Cerebellar cortex (tissue), 1 donor: ENCODE data around the gene SPAG5.

Experiments
- DNase-seq: peaks from one replicate; pipeline ENCODE4 v3.0.0-alpha.2; 2015; ENCODE audit warnings: low spot score

The SPAG5 gene, protein sequence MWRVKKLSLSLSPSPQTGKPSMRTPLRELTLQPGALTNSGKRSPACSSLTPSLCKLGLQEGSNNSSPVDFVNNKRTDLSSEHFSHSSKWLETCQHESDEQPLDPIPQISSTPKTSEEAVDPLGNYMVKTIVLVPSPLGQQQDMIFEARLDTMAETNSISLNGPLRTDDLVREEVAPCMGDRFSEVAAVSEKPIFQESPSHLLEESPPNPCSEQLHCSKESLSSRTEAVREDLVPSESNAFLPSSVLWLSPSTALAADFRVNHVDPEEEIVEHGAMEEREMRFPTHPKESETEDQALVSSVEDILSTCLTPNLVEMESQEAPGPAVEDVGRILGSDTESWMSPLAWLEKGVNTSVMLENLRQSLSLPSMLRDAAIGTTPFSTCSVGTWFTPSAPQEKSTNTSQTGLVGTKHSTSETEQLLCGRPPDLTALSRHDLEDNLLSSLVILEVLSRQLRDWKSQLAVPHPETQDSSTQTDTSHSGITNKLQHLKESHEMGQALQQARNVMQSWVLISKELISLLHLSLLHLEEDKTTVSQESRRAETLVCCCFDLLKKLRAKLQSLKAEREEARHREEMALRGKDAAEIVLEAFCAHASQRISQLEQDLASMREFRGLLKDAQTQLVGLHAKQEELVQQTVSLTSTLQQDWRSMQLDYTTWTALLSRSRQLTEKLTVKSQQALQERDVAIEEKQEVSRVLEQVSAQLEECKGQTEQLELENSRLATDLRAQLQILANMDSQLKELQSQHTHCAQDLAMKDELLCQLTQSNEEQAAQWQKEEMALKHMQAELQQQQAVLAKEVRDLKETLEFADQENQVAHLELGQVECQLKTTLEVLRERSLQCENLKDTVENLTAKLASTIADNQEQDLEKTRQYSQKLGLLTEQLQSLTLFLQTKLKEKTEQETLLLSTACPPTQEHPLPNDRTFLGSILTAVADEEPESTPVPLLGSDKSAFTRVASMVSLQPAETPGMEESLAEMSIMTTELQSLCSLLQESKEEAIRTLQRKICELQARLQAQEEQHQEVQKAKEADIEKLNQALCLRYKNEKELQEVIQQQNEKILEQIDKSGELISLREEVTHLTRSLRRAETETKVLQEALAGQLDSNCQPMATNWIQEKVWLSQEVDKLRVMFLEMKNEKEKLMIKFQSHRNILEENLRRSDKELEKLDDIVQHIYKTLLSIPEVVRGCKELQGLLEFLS

DNA sequence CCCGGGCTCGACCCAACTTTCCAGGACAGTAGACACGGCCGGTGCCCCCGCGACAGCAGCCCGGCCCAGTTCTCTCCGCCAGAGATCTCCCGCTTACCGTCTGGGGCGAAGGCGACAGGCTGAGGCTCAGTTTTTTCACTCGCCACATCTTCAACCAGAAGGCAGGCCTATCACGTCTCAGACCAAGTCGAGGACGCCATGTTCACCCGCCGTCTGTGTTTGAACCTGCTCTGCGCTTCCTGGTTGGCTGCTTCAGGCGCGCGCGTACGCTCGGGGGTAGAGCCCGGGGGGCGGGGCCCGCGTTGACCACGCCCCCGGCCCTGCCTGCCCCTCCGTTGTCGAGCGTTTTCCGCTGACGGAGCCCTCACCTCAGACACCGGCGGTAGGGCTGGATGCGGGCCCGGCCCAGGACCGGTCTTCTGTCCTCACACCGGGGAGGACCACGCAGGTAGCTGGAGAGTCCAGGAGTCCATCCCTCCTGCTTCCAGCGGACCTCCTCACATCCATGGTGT is at the start of gene SPAG5:
SPAG5 (minus strand) TSS at position 227 of the 512 bp plus-strand sequence; CDS start at position 148, 79 bp downstream.
- DNase-seq = peak; percentile 93

DNA sequence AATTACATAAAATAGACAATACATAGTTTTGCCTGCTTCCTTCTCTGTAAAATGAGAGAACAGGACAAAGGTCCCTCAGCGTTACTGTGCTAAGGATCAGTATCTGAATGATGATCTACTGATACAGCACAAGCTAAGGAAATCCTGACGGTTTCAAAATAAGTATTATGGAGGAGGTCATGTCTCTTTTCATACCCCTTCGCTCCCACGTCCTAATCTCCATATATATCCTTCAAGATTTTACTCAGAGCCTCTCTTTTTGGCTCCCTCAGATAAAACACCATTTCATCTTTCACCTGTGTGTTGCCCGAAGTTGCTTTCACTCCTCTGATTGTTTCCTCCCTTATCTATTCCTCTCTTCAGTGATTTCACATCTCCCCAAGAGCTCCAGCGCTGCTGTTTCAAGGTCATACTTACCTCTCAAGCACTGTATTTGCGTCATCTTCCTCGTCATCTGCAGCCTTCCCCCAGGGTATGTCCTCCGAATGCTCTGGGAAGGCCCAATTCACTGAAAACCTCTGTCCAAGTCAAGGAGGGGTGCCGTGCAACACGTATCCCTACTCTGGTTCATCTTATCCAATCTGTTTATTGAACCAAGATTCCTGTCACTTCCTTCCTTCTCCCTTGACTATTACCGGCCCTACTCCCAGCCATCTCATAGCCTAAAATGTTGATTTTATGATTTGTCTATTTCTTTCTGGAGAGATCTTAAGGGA is 47.4 kb upstream of the SPAG5 start:
- peak; percentile 6 for DNase-seq

DNA sequence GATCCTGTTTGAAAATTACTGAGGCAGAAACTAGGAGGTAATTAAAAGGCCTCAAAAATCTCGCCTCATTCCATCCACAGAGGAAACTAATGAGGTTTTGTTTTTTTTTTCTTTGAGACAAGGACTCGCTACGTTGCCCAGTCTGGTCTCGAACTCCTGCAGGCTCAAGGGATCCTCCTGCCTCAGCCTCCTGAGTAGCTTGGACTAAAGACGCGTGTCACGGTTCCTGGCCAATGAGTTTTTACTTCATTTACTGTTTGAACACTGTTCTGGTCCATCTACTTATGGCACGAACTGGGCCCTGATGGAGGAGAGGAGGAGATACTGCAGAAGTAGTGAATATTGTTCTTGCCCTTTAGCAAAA is 46.7 kb upstream of the SPAG5 start:
- no peak for DNase-seq

DNA sequence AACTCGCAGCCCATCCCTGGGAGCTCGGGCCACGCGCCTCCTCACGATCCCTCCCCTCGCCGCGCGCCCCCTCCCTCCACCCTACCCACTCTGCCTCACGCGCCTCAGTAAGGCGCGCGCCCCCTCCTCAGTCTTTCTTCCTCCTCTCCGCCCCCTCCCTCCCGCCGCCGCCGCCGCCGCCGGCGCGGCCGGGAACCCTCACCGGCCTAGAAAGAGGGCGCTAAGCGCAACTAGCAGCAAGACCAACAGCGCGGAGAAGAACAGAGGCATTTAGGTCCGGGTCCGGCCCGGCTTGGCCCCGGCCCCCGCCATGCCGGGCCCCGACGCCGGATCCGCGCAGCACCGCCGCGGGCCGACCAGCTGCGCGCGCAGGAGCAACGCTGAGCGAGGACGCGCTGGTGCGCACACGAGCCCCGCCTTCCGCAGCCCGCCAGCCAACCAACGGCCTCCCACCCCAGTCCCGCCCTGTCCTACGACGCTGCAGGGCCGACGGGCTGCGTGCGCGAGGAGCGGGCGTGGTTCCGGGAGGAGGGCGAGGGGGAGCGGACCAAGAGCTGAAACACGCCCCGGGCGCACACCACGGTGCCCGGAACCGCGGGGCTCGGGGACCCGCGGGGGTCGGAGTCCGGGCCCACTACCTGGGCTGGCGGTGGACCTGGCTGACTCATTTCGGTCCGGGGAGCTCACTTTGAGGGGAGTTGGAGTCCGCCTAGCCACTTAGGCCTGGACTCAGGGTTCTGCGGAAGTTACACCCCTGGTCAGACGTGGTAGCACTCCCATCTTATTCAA is 46.2 kb upstream of the SPAG5 start, which contains the start of gene BLTP2:
BLTP2 (minus strand) TSS at position 372 of the 789 bp plus-strand sequence; CDS start at position 270, 102 bp downstream.
- peak; percentile 92 for DNase-seq

DNA sequence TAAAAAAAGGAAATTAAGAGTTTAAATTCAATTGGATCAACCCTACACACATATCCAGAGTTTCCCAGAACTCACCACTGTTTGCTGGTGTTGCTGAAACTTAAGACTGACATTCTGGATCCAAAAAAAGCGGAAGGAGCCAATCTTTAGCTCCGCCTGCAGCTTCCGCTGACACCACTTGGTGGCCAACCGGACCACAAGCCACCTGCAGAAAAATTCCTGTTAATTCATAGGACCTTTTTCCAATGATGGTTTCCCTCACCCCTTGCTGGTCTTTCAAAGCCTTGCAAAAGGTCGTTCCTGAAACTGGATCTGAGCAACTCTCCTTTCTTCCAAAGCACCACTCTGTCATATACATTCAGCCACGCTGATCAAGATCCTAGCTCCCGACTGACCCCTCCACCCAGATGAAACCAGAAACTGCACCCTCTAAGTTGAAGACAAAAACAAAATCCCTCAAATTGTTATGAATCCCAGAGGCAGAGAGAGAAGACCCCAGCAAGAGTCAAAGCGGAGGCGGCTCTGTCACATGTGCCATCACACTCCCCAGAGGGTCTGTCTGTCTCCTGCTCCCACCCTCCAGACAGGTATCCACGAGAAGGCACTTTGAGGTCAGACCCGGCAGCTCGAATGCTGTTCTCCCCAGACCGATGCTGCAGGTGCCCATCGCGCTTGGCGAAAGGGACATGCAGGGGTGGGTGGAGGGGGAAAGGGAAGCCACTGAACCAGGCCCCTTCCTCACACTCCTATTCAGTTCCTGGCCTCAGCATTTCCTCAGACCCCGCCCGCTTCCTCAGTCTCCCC is 45.4 kb upstream of the SPAG5 start:
- peak; percentile 60 for DNase-seq

DNA sequence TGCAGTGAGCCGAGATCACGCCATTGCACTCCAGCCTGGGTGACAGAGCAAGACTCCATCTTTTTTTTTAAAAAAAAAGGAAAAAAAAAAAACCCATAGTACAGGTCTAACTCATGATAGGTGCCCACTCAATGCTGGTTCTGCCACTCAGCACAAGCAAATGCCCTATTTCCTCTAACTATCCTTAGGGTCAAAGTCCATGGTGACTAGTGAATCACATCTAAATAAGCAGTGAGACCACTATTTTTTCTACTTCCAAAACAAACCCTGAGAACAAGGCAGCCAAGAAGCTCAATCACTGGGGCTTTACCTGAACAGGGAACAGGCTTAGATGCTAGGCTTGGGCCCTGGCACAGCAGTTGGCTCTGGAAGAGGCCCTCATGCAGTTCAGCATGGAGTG is 42.8 kb upstream of the SPAG5 start:
- DNase-seq = no peak

DNA sequence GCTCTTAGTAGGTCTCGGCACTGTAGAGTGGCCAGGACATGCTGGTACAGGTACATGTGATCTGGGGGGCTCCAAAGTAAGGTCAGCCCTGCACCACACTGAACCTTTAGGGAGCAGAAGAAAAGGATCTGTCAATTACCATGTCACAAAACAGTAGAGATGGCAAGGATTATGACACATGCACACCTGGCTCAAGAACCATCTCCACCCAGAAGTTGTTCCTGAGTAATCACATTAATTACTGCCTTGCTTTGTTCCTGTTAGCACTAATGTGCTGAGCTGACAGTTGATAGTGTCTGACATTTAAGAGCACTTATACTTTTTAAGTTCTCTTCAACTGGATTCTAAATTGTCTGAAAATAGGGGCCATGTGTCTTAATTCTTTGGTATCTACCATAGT is 36.7 kb upstream of the SPAG5 start:
- no peak for DNase-seq

DNA sequence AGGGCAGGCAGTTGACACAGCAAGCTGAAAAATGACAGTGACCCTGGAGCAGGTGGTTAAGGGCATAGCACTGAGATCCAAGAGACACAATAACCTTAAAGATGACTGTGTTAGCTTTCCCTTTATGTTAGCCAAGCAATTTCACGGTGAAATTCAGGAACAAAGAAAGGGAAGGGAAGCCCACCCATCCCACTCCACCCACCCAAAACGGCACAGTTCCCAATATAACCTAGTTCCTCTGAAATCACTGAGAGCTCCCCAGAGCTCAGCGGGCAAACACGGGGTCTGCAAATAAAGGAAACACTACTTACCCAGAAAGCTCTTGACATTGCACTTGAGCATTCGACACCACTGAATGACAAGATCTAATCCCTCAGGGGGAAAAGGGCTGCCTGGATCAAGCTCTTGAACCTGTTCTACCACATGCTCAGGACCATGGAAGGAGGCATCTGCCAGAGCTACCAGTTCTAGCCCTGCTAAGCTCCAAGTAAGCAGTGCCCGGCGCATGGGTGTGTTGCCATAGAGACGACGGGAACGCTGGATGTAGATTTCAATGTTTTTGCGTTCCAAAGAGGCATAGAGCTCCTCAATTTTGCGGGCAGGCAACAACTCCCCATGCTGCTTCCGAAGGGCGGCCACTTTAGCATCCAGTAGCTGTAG is 35.5 kb upstream of the SPAG5 start:
- DNase-seq = no peak

DNA sequence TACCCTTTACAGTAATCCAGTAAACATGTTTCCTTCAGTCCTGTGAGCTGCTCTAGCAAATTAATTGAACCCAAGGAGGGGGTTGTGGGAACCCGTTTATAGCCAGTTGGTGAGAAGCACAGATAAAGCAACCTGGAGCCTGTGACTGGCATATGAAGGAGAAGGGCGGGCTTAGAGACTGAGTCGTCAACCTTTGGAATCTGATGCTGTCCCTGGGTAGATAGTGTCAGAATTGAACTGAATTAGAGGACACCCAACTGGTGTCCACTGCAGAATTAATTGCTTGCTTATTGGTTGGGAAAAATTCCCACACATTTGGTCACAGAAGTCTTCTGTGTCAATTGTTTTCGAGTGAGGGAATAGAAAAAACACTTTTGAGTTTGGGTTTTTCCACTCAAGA is 28.0 kb upstream of the SPAG5 start:
- no peak for DNase-seq

DNA sequence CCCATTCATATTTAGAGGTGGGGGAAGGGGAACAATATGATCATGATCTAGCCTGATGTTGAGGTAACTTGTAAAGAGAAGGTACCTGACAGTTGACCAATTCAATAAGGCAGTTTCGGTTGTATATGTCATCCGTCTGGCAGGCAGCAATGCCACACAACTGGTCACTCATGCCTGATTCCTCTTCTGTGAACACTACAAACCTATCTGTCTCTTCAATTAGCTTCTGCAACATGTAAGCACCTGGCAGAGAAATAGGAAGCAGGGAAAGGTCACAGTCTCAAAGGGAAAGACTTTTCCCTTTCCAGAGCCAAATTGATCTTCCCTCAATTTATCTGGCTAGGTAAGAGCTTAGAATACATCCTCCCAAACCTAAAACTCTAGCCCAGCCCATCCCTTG is 25.3 kb upstream of the SPAG5 start:
- no peak for DNase-seq

DNA sequence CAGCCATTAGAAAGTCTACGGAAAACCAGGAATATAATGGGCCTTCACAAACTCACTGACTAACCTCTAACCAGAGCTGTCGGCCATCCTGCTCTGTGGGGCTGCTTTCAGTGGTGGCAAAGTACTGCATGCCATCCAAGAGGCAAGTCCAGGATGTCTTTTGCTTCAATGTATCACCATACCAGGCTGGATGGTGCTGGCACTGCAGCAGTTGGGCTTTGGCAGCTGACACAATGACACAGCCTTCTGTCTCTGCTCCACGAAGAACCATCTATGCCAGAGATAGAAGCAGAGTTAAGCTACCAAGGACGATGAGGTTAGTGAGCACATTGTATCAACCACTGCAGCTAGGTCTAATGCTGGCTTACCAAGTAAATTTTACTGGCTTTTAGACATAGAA is 24.9 kb upstream of the SPAG5 start:
- no peak for DNase-seq

DNA sequence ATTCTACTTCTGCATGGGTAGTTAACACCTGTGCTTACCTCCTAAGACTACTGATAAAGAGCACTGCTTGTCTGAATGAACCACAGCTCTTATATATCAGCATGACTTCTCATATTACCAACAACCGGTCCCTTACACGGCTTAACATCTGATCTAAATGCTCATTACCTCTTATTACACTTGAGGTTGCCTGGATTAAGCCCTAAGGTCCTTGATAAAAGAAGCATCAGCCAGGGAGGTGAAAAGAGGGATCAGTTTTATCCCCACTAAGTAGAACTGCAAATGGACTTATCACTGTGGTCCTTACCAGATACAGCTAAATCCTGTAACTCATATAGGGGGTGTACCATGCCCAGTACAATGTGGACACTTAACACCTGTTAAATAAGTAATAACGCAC is 23.4 kb upstream of the SPAG5 start:
- no peak for DNase-seq

DNA sequence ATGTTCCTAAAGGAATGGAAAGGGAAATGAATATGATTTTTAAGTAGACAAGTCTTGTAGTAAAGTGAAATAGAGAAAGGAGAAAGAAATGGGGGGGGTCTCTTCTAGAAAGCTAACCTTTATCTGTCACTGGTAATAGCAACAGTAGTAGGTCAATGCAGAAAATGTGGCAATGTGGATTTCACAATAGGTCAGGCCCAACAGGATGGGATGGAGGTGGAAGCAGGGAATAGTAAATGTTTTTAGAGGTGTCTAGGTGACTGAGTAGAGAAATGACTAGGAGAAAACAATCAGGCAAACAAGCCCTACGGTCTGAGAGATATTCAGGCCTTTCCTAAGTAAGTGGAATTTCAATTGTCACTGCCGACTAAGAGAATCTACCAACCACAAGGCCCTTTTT is 21.2 kb upstream of the SPAG5 start:
- no peak for DNase-seq

DNA sequence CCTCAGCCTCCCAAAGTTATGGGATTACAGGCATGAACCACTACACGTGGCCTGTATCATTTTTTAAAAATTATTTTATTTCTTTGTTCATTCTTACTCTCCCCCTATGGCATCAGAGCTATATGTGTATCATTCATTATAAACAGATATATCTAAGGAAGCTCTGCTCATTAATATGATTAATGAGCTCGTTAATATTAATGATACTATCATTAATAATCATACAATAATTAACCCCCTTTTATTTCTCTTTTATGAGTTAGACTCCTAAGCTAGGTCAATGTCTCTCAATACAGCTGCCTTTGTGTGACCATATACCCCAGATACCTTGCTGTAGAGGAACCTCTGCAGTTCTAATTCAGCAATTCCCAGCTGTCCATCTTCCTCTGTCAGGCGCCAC is 19.6 kb upstream of the SPAG5 start:
- DNase-seq = no peak

DNA sequence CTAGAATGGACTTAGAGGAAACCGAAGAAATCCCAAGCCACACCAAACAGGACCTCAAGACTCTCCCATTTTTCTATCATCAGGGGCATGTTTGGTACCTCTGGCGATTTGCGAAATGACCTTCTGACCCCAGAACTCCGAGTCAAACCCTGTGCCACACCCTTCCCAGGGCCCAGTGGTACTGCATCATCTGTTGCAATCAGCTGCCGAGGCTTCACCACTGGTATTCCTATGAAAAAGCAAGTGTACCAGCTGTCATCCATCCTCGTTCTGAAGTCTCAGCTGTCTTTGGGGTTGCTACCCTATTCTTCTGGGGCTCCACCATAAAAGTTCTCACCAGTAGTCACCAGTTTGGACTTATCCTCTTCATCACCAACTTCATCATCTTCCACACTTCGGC is 17.5 kb upstream of the SPAG5 start:
- DNase-seq = no peak

DNA sequence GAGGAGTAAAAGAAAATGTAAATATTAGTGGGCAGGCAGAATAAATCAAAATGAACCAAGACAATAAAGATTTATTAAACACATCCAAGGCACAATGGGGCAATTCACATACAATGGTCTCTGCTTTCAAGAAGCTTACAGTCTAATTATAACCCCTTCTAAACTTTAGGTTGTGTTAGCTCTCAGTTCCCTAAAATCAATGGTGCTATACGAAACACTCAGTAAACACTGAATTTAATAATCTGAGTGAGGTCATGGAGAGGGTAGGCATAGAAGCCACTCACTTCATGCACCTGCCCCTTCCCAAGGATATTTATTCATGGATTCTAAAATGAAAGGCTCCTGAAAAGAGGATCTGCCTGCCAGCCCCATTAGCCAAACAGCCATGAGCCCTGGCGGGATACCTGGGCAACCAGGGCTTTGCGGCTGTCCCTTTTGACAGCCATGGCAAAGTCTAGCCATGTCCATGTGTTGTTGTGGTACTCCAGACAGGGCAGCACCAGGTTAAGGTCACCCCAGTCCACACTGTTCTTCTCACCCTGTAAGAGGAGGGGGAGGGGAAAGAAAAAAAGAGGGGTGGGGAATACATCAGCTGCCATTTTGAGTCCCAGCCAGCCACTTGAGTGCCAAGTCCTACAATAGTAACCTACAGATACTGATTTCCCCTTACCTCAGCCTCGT is 16.6 kb upstream of the SPAG5 start:
- DNase-seq = no peak

DNA sequence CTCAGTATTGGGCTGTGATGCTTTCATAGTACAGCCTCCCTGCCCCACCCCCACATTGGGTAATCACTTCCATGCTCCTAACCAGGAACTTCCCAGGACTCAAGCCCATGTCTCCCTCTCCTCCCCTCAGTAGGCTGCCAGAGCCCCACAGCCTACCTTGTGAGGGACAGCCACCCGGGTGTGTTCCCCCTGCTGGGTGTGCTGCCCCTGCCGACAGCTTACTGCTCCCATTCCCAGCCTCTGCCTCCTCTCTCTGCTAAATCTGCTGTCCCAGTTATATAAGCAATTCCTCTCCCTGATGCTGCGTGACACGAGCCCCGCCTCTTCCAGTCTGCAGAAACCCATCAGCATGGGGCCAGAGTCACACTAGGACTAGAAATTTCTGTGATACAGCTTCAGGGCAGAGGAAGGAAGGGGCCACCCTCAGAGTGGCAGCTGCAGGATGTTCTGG is 15.1 kb upstream of the SPAG5 start, which contains the start of gene RSKR:
RSKR (minus strand) TSS at position 255 of the 451 bp plus-strand sequence; CDS start at position 231, 24 bp downstream.
- peak; percentile 39 for DNase-seq
